ENCODE data around the gene ACTN3.

DNA sequence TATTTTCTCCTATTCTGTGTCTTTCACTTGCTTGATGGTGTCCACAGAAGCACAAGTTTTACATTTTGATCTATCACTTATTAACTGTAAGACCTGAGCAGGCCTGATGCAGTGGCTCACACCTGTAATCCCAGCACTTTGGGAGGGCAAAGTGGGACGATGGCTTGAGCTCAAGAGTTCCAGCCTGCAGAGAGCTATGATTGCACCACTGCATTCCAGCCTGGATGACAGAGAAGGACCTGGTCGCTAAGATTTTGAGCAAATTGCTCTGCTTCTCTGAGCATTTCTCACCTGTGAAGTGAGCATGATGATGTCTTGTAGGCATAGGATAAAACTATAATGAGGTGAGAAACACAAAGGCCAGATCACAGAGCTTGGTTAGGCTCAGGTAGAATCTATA is 39.4 kb downstream of the ACTN3 start:
- TF ChIP-seq, protein P1, sequence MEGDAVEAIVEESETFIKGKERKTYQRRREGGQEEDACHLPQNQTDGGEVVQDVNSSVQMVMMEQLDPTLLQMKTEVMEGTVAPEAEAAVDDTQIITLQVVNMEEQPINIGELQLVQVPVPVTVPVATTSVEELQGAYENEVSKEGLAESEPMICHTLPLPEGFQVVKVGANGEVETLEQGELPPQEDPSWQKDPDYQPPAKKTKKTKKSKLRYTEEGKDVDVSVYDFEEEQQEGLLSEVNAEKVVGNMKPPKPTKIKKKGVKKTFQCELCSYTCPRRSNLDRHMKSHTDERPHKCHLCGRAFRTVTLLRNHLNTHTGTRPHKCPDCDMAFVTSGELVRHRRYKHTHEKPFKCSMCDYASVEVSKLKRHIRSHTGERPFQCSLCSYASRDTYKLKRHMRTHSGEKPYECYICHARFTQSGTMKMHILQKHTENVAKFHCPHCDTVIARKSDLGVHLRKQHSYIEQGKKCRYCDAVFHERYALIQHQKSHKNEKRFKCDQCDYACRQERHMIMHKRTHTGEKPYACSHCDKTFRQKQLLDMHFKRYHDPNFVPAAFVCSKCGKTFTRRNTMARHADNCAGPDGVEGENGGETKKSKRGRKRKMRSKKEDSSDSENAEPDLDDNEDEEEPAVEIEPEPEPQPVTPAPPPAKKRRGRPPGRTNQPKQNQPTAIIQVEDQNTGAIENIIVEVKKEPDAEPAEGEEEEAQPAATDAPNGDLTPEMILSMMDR (IDR thresholded peaks at IDR 0.05), result no peak
- TF ChIP-seq POLR2A (IDR thresholded peaks at IDR 0.05) (no peak), POLR2AphosphoS5 (IDR thresholded peaks at IDR 0.05) (no peak)
